Stimulated activated CD8-positive, alpha-beta memory T cell treated with anti-CD3 and anti-CD28 coated beads, Interleukin-2, amount 100 ng/mL, for 48 hours (primary cell): Measurements from ENCODE around the gene CD38.
"Not testable (repeated sequence)": the region's sequence is repeated elsewhere in the genome, so short reads cannot be mapped to it uniquely, and the experiment has no call there.

Source experiments
- DNase-seq, 2 donors: peaks; one replicate each; pipeline ENCODE4 v3.0.0-alpha.2; 2020; ENCODE audit warnings: low read depth in 2 of 2

The CD38 gene

GRCh38 chr4:15778289-15779241 is at the start of gene CD38:
Gene CD38, plus strand, starts transcription at chr4:15778328. Its CDS starts 87 bp downstream, at chr4:15778415.
- peak; percentile 30 to 52 for DNase-seq

GRCh38 chr4:15729910-15730533 is 48.1 kb upstream of the CD38 start:
- no peak for DNase-seq

GRCh38 chr4:15733061-15733460 is 45.1 kb upstream of the CD38 start:
- DNase-seq = not testable (repeated sequence)

GRCh38 chr4:15735536-15735935 is 42.6 kb upstream of the CD38 start:
- no peak for DNase-seq

- no peak for DNase-seq
These were observed 41.5 kb upstream of the CD38 start for GRCh38 chr4:15736514-15737050.

GRCh38 chr4:15737255-15737654 is 40.9 kb upstream of the CD38 start:
- no peak for DNase-seq

GRCh38 chr4:15738877-15739276 is 39.3 kb upstream of the CD38 start:
- DNase-seq = no peak

- DNase-seq = no peak
These were observed 37.2 kb upstream of the CD38 start for GRCh38 chr4:15740764-15741404.

GRCh38 chr4:15742083-15742582 is 36.0 kb upstream of the CD38 start:
- no peak for DNase-seq

GRCh38 chr4:15742637-15743036 is 35.5 kb upstream of the CD38 start:
- no peak for DNase-seq

- DNase-seq = no peak
These were observed 34.0 kb upstream of the CD38 start for GRCh38 chr4:15744016-15744545.

- DNase-seq = no peak
These were observed 32.0 kb upstream of the CD38 start for GRCh38 chr4:15746110-15746509.

GRCh38 chr4:15749001-15749400 is 29.1 kb upstream of the CD38 start:
- no peak for DNase-seq

GRCh38 chr4:15751153-15751552 is 27.0 kb upstream of the CD38 start:
- no peak for DNase-seq

GRCh38 chr4:15753081-15753480 is 25.0 kb upstream of the CD38 start:
- no peak for DNase-seq

GRCh38 chr4:15753786-15754185 is 24.3 kb upstream of the CD38 start:
- DNase-seq = no peak

- peak in 1 of 2 donors; percentile 21 for DNase-seq
These were observed 23.8 kb upstream of the CD38 start for GRCh38 chr4:15754323-15754722.

- DNase-seq = peak; percentile 18 to 35
These were observed 22.6 kb upstream of the CD38 start for GRCh38 chr4:15755321-15756155.

GRCh38 chr4:15756361-15756861 is 21.7 kb upstream of the CD38 start:
- peak; percentile 53 to 61 for DNase-seq

GRCh38 chr4:15757054-15757453 is 21.1 kb upstream of the CD38 start:
- DNase-seq = no peak

GRCh38 chr4:15758294-15758693 is 19.8 kb upstream of the CD38 start:
- no peak for DNase-seq
